Cardiac muscle cell (in vitro differentiated cells and primary cell): ENCODE data around the gene ADIRF. TPM values are rescaled to one million over a fixed set of nuclear protein-coding genes. Genes with fewer than 3 reads are reported as not detected.

ENCODE experiments used
- DNase-seq, 2 donors: peaks; one replicate each; pipeline versions ENCODE4 v3.0.0 to v3.0.0-alpha.2; 2010 to 2017; ENCODE audit warnings: low read depth in 1 of 2, low spot score in 1 of 2
- H3K27ac ChIP-seq: fragments of 200-600 bp; sonication (generic); 2 replicates; pipeline ENCODE4 v1.5.1; 2016
- H3K27me3 ChIP-seq: fragments of 200-600 bp; sonication (generic); 2 replicates; pipeline ENCODE4 v1.6.0; 2016; ENCODE audit warnings: control low read depth
- H3K36me3 ChIP-seq: fragments of 200-600 bp; sonication (generic); 2 replicates; pipeline ENCODE4 v1.5.1; 2016; ENCODE audit warnings: control low read depth
- H3K4me1 ChIP-seq: fragments of 200-600 bp; sonication (generic); 2 replicates; pipeline ENCODE4 v1.8.1; 2017; ENCODE audit warnings: low read depth, mild to moderate bottlenecking, mixed run types
- H3K4me3 ChIP-seq: fragments of 200-600 bp; sonication (generic); 2 replicates; pipeline ENCODE4 v1.5.1; 2016; ENCODE audit warnings: mild to moderate bottlenecking
- H3K9me3 ChIP-seq: fragments of 200-600 bp; sonication (generic); 2 replicates; pipeline ENCODE4 v1.5.1; 2017; ENCODE audit warnings: low read depth, mild to moderate bottlenecking, control low read depth
- CTCF ChIP-seq: IDR thresholded peaks from 2 replicates; pipeline ENCODE4 v1.5.1; 2012; ENCODE audit warnings: low read depth, mild to moderate bottlenecking, low read length
- polyA plus RNA-seq: library from polyadenylated mRNA; unstranded; fragments of >200 nt; fragmentation: Nextera tagmentation; extraction: Ambion mirVana; gene quantifications from 2 replicates; pipeline ENCODE4 v1.2.1, GENCODE V29; 2016
- total RNA-seq: library from RNA; depleted of rRNA; stranded (reverse); fragments of >200 nt; gene quantifications from 2 replicates; pipeline ENCODE4 v1.2.3, GENCODE V29; 2016

ADIRF gene
- total and polyA plus RNA-seq, 2 experiments from 2014 or later, result 0.40 TPM; not detected in 1

GRCh38 chr10:86958901-86959736 is 9.2 kb upstream of the ADIRF start:
- Histone ChIP-seq H3K36me3 (no peaks in the 10 kb centered on the region), H3K27me3 (no peaks in the 10 kb centered on the region), H3K4me1 (peaks cover 41% of the 10 kb centered on the region), H3K9me3 (no peaks in the 10 kb centered on the region), H3K27ac (peak overlapping the region; percentile 54), H3K4me3 (no peak overlapping the region)
- peak in 1 of 2 donors; percentile 80 for DNase-seq
- no peak for TF ChIP-seq CTCF

DNA sequence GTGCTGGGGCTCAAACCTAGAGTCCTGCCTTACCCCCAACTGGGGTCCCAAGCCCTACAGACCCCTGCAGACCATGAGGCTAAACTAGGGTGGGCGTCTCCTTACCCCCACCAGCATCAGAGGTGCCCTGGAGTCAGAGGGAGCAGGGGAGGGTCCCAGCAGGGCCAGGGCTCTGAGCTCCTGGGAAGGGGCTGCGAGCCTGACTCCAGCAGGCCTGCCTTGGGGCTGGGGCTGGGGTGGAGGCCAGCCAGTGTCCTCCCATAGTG is 8.6 kb upstream of the ADIRF start:
- no peak for TF ChIP-seq CTCF
- no peak overlapping the region for H3K27ac ChIP-seq
- no peak overlapping the region for H3K4me3 ChIP-seq
- no peaks in the 10 kb centered on the region for H3K27me3 ChIP-seq
- no peaks in the 10 kb centered on the region for H3K36me3 ChIP-seq
- peaks cover 40% of the 10 kb centered on the region for H3K4me1 ChIP-seq
- H3K9me3 ChIP-seq, result no peaks in the 10 kb centered on the region
- DNase-seq, result no peak

DNA sequence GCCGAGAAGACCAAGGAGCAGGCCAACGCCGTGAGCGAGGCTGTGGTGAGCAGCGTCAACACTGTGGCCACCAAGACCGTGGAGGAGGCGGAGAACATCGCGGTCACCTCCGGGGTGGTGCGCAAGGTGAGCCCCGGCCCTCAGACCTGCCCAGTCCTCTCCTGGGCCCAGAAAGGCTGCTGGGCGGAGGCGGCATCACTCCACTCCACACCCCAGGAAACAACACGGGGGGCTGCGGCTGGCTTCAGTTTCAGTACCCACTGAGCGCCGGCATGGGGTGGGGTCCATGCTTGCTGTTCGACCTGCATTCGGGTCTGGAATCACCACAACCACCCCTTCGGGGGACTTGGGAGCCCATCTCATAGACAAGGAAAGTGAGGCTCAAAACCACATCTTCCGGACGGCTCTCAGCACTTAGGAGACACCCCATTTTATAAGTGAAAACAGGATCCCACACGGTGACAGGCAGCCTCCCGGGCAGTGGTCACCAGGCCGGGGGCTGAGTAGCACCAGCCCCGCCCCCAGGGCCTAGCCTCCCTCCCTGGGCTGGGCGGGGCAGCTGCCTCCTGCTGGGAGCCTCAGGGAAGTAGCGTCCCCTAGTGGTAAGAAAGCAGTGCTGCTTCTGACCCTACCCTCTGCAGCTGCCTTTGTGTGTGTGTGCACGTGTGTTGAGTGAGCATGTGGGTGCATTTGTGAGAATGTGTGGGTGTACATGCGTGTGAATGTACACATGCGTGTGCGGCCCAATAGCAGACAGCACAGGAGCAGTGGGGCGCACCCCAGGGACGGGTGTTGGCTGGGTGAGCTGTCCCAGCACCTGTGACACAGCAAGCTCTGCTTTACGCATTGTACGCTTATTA is 8.0 kb upstream of the ADIRF start:
- TF ChIP-seq CTCF, result peak; percentile 98
- peak; percentile 81 to 85 for DNase-seq
- peaks cover 34% of the 10 kb centered on the region for H3K4me1 ChIP-seq
- H3K27me3 ChIP-seq, result no peaks in the 10 kb centered on the region
- H3K36me3 ChIP-seq, result no peaks in the 10 kb centered on the region
- H3K27ac ChIP-seq, result no peak overlapping the region
- no peak overlapping the region for H3K4me3 ChIP-seq
- H3K9me3 ChIP-seq, result no peaks in the 10 kb centered on the region

GRCh38 chr10:86960863-86961434 is 7.3 kb upstream of the ADIRF start:
- no peaks in the 10 kb centered on the region for H3K9me3 ChIP-seq
- H3K27ac ChIP-seq, result no peak overlapping the region
- no peaks in the 10 kb centered on the region for H3K36me3 ChIP-seq
- H3K4me1 ChIP-seq, result peaks cover 27% of the 10 kb centered on the region
- no peaks in the 10 kb centered on the region for H3K27me3 ChIP-seq
- DNase-seq, result no peak
- no peak overlapping the region for H3K4me3 ChIP-seq
- no peak for TF ChIP-seq CTCF

GRCh38 chr10:86961481-86962091 is 6.7 kb upstream of the ADIRF start:
- H3K27ac ChIP-seq, result no peak overlapping the region
- TF ChIP-seq CTCF, result no peak
- H3K4me3 ChIP-seq, result no peak overlapping the region
- H3K9me3 ChIP-seq, result no peaks in the 10 kb centered on the region
- DNase-seq, result no peak
- no peaks in the 10 kb centered on the region for H3K27me3 ChIP-seq
- no peaks in the 10 kb centered on the region for H3K36me3 ChIP-seq
- H3K4me1 ChIP-seq, result peaks cover 22% of the 10 kb centered on the region
